Measurements from ENCODE around the gene MAST4. TPM values are rescaled to one million over a fixed set of nuclear protein-coding genes. Genes with fewer than 3 reads are reported as not detected.

MAST4 gene
- total and polyA plus RNA-seq, 2 donors from 2014 or later, result 27.3 to 31.4 TPM

- no peak for TF ChIP-seq CTCF (IDR thresholded peaks at IDR 0.05; ENCODE audit: borderline replicate concordance, extremely low read depth, insufficient read depth)
- no peaks in the 10 kb centered on the region for H3K27me3 ChIP-seq (ENCODE audit: control insufficient read depth, insufficient read depth, low read length)
- H3K4me3 ChIP-seq (ENCODE audit: low read length in 3 of 3), result no peak overlapping the region
- H3K27ac ChIP-seq (ENCODE audit: low read depth in 2 of 2, low read length in 2 of 2), result peak overlapping the region; percentile 18 to 23
- DNase-seq, result no peak
- intact Hi-C loops (cut with DNase I), result no loop called here
- H3K4me1 ChIP-seq (ENCODE audit: control insufficient read depth in 2 of 3, insufficient read depth in 2 of 3, low read depth in 1 of 3, low read length in 3 of 3), result peaks cover 0 to 4% (median 2%) of the 10 kb centered on the region in 3 donors
- peaks cover 0 to 5% (median 0%) of the 10 kb centered on the region in 3 donors for H3K36me3 ChIP-seq (ENCODE audit: control insufficient read depth in 2 of 3, insufficient read depth in 3 of 3, low read length in 3 of 3)
- FAIRE-seq, result no peak
- H3K9me3 ChIP-seq (ENCODE audit: control insufficient read depth in 2 of 3, insufficient read depth in 1 of 3, low read length in 3 of 3), result no peaks in the 10 kb centered on the region
- H3K9ac ChIP-seq (ENCODE audit: low read length in 3 of 3), result no peak overlapping the region
These were observed 285.4 kb downstream of the MAST4 start for GRCh38 chr5:66881480-66882161.

- intact Hi-C loops (cut with DNase I), result no loop called here
- Histone ChIP-seq H3K27ac (ENCODE audit: low read depth in 2 of 2, low read length in 2 of 2) (peak overlapping the region; percentile 7 to 42), H3K4me1 (ENCODE audit: control insufficient read depth in 2 of 3, insufficient read depth in 2 of 3, low read depth in 1 of 3, low read length in 3 of 3) (peaks cover 0 to 4% (median 2%) of the 10 kb centered on the region in 3 donors), H3K9me3 (ENCODE audit: control insufficient read depth in 2 of 3, insufficient read depth in 1 of 3, low read length in 3 of 3) (no peaks in the 10 kb centered on the region), H3K9ac (ENCODE audit: low read length in 3 of 3) (no peak overlapping the region), H3K36me3 (ENCODE audit: control insufficient read depth in 2 of 3, insufficient read depth in 3 of 3, low read length in 3 of 3) (no peaks in the 10 kb centered on the region), H3K27me3 (ENCODE audit: control insufficient read depth, insufficient read depth, low read length) (no peaks in the 10 kb centered on the region), H3K4me3 (ENCODE audit: low read length in 3 of 3) (no peak overlapping the region)
- DNase-seq, result no peak
- no peak for FAIRE-seq
- TF ChIP-seq CTCF (IDR thresholded peaks at IDR 0.05; ENCODE audit: borderline replicate concordance, extremely low read depth, insufficient read depth), result no peak
These were observed 286.5 kb downstream of the MAST4 start for GRCh38 chr5:66882606-66883227.

GRCh38 chr5:66884564-66885243 lies 288.5 kb downstream of the MAST4 start:
- H3K27ac ChIP-seq (ENCODE audit: low read depth in 2 of 2, low read length in 2 of 2), result no peak overlapping the region
- intact Hi-C loops (cut with DNase I), result no loop called here
- no peak overlapping the region for H3K9ac ChIP-seq (ENCODE audit: low read length in 3 of 3)
- H3K36me3 ChIP-seq (ENCODE audit: control insufficient read depth in 2 of 3, insufficient read depth in 3 of 3, low read length in 3 of 3), result no peaks in the 10 kb centered on the region
- no peak overlapping the region for H3K4me3 ChIP-seq (ENCODE audit: low read length in 3 of 3)
- H3K9me3 ChIP-seq (ENCODE audit: control insufficient read depth in 2 of 3, insufficient read depth in 1 of 3, low read length in 3 of 3), result no peaks in the 10 kb centered on the region
- no peak for TF ChIP-seq CTCF (IDR thresholded peaks at IDR 0.05; ENCODE audit: borderline replicate concordance, extremely low read depth, insufficient read depth)
- peaks cover 0 to 7% (median 2%) of the 10 kb centered on the region in 3 donors for H3K4me1 ChIP-seq (ENCODE audit: control insufficient read depth in 2 of 3, insufficient read depth in 2 of 3, low read depth in 1 of 3, low read length in 3 of 3)
- FAIRE-seq (no peak), DNase-seq (no peak)
- no peaks in the 10 kb centered on the region for H3K27me3 ChIP-seq (ENCODE audit: control insufficient read depth, insufficient read depth, low read length)
